WI38 (cell line): ENCODE results near the gene ISM2.

Source experiments
- H3K4me3 ChIP-seq: 2 replicates; pipeline ENCODE4 v1.5.1; 2011; ENCODE audit warnings: low read depth, mild to moderate bottlenecking, control low read depth, low read length
- CTCF ChIP-seq: IDR thresholded peaks from 2 replicates; pipeline ENCODE4 v1.5.1; 2012; ENCODE audit warnings: low read depth, mild to moderate bottlenecking, control low read depth, low read length

ISM2 gene

GRCh38 chr14:77467801-77468200 lies 30.8 kb downstream of the ISM2 start:
- H3K4me3 ChIP-seq = no peak overlapping the region
- no peak for TF ChIP-seq CTCF

DNA sequence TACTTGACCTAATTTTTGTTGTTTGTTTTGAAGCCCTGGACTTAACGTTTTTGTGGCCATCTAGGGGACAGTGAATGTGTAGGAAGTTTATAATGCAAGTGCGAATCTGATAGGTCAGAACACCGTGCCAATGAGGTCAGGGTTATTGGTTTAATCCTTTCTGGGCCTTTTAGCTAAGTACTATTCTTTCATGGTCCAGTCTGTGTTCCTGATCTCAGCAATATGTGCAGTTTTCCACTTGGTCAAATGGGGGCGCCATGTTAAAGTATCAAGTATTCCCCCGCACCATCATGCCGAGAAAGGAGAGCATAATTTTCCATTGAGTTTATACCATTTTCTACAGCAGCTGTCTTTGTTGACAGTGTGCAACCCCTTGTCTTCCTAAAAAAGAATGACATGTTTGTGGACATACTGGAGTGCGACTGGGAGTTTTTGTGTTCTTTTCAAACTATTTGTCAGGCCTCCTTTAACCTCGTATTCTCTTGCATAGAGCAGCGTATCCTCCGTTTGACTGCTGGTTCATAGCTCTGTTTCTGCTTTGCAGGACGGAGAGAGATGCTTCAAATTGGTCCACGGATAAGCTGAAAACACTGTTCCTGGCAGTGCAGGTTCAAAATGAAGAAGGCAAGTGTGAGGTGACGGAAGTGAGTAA lies 39.4 kb downstream of the ISM2 start:
- TF ChIP-seq CTCF = peak; percentile 60
- H3K4me3 ChIP-seq = peak overlapping the region; percentile 99

DNA sequence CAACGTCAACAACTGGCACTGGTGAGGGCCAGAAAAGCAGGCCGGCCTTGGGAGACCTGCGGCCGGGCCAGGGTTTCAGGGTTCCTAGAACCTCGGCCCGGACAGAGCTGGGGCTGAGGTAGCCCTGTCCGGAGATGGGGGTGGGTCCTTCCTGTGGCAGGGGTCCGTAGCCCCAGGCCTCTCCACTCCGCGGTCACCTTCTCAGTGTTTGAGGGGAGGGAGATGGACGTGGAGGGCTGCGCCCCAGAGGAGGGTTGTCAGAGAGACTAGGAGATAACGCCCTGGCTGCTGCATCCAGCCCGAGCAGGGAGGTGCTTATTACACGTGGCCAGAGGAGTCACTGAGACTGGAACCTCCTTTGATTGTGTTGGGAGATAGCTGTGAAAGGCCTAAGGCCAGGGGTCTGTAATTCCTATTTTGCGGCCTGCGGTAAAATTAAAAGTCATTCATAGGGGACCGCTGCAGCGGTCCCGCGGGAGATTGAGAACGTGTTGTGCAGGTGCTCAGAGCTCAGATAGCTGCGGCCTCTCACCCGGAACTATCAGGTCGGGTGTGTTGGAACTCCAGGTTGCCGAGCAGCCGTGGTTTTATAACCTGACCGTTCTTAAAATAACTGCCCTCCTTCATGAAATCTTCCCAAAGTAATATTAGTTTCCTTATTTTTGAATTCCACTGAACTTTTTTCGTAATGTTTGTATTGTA lies 40.2 kb downstream of the ISM2 start:
- no peak for TF ChIP-seq CTCF
- peak overlapping the region; percentile 99 for H3K4me3 ChIP-seq

GRCh38 chr14:77457522-77458248 lies 40.9 kb downstream of the ISM2 start, which contains the start of the genes AHSA1 and VIPAS39:
AHSA1 (plus strand) TSS chr14:77458093; CDS start chr14:77458190, 97 bp downstream.
VIPAS39 (minus strand) TSS chr14:77457601; CDS start chr14:77454102, 3,499 bp downstream.
- TF ChIP-seq CTCF = no peak
- H3K4me3 ChIP-seq = peak within 1 kb of the TSS; percentile 99

- TF ChIP-seq CTCF = no peak
- peak overlapping the region; percentile 99 for H3K4me3 ChIP-seq
Observed at GRCh38 chr14:77457115-77457521, 41.5 kb downstream of the ISM2 start.

DNA sequence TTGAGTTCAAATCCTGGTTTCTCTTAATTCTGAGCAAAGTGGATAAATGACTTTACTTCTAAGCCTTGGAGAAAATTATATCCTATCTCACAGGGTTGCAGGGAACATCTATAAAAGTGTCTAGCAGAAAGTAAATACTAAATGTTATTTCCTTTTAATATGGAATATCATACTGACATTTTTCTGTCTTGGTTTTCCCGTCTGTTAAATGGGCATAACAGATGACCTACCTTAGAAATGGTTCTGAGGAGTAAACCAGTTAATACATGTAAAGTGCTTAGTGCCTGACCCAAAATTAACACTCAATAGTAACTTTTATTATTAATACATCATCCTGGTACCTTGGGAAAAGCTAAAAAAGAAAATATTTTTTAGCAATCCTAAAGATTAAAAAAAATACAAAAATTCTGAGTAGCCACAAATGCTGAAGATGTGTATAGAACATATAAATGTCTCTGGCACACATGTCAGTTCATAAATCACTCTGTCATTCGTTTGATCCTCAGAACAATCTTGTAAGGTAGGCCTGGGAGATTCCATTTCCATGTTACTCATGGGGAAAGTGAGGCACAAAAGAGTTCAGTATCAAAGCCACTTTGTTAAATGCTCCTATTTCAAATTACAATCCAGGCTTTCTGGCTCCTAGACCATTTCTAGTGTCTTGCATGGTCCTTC lies 42.5 kb downstream of the ISM2 start:
- TF ChIP-seq CTCF = no peak
- H3K4me3 ChIP-seq = peak overlapping the region; percentile 99
